Activated naive CD4-positive, alpha-beta T cell treated with anti-CD3 and anti-CD28 coated beads, Interleukin-2, amount 50 U/mL, for 72 hours (primary cell): ENCODE measurements around the gene FAM240B. TPM values are rescaled to one million over a fixed set of nuclear protein-coding genes. Genes with fewer than 3 reads are reported as not detected.
A peak's percentile ranks its signal among the peaks of the same experiment; 100 is the strongest.

Experiments used
- ATAC-seq, 2 donors: fragments of 150-1000 bp; cut with Tn5 transposase; 2 replicates each; pipeline ENCODE4 v1.10.0; 2021; ENCODE audit warnings: mild to moderate bottlenecking in 2 of 2, moderate library complexity in 2 of 2
- DNase-seq, 2 donors: peaks; one replicate each; pipeline ENCODE4 v3.0.0; 2021 to 2022; ENCODE audit warnings: low spot score in 2 of 2
- H3K27ac Mint-ChIP-seq, 2 donors: one replicate each; pipeline ENCODE4 v1.8.0; 2022; ENCODE audit warnings: mild to moderate bottlenecking in 2 of 2, mixed read lengths in 2 of 2
- H3K36me3 Mint-ChIP-seq, 2 donors: one replicate each; pipeline ENCODE4 v1.8.0; 2022; ENCODE audit warnings: mixed read lengths in 2 of 2
- H3K9me3 Mint-ChIP-seq, 2 donors: one replicate each; pipeline ENCODE4 v1.8.0; 2022; ENCODE audit warnings: mixed read lengths in 2 of 2
- total RNA-seq, 2 donors: library from RNA; stranded (reverse); gene quantifications; one replicate each; pipeline ENCODE4 v1.2.3, GENCODE V29; 2022

The FAM240B gene
- total RNA-seq, 2 donors from 2014 or later = not detected

DNA sequence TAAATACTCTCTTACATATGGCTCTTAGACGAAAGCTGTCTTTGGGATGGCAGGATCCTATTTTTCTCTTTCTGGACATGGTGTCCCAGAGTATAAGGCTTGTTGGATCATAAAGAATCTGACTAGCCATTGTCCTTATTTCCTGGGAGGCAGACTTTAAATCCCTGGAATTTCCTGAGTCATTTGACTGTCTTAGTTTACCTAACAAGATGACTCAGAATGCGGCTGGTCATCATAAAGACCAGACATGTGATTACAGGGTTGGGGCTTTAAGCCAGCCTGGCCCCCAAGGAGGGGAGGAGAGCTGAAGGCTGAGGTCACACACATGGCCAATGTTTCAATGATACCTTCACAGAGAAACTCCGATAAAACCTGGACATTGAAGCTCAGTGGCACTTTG, 37.2 kb downstream of the FAM240B start:
- no peaks in the 10 kb centered on the region for H3K36me3 Mint-ChIP-seq
- DNase-seq = no peak
- no peak for ATAC-seq
- H3K9me3 Mint-ChIP-seq = no peaks in the 10 kb centered on the region
- H3K27ac Mint-ChIP-seq = no peak overlapping the region

DNA sequence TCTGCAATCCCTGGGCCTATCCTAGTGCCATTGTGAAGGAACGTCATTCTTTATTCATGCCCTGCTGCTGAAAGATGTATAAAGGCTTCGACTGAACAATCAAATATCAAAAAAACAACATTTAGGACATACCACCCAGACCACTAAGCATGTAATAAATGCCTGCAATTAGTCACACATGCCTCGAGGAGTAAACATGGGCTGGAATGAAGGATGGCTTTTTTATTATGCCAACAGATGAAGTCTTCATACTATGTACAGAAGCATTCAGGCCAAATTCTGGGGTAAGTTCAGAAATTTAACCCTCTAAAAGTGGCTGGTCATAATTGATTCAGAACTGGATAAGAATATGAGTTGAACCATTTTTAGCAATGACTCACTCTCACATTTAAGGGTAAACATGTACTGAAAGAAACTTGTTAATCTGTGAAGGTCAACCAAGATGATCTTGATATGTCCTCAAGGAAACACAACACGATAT, 38.1 kb downstream of the FAM240B start:
- DNase-seq = no peak
- Mint-ChIP-seq H3K36me3 (no peaks in the 10 kb centered on the region), H3K9me3 (no peaks in the 10 kb centered on the region), H3K27ac (no peak overlapping the region)
- ATAC-seq = peak in 1 of 2 donors; percentile 68

DNA sequence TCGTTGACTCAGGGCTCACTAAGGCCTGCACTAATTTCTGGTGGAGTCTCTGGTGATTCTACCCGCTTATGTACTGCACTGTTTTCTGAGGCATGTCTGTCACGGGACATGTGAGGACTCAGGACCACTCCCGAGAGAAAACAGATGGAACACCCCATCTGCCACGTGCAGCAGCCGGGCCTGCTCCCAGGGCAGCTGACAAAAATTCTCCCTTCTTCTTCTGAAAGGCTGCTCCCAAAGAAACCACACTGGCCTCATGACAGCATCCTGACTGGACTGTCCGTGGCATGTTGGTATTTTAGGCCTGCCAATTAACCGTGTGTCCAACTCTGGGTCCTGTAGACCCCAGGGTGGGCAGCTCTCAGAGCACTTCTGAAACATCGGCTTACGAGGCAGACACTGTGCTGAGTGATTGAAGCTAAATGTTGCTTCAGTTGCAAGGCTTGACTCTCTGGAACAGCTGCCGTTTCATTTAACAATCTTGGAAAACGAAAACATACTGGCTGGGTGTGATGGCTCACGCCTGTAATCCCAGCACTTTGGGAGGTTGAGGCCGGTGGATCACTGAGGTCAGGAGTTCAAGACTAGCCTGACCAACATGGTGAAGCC, 39.0 kb downstream of the FAM240B start:
- ATAC-seq (no peak), DNase-seq (no peak)
- Mint-ChIP-seq H3K9me3 (no peaks in the 10 kb centered on the region), H3K36me3 (no peaks in the 10 kb centered on the region), H3K27ac (no peak overlapping the region)

DNA sequence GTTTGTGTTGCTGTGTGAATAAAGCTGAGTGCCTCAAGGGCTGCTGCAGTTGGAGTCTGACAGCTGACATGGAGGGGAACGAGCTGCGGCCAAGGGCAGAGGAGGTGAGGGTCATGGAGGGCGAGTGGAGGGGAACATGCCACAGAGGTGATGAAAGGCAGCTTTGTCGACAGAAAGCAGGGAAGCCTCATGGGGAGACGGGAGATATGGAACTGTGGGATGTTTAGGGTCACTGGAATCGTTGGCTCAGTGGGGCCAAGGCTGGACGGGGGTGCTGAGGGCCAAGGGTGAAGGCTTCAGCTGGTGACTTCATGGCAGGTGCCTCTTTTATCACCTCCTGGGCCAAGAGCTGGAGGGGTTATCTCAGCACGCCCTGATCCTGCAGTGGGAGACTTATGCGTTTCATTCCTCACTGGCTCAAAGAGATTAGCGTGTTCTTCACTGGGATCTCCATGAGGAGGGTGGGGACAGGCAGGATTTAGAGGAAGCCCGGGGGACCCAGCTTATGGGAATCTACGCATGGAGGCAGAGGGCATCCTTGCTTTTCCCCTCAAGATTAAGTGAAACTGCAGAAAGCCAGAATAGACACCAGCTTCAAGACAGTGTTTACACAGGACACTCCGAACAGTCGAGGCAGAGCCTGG, 42.2 kb downstream of the FAM240B start:
- ATAC-seq (no peak), DNase-seq (no peak)
- H3K27ac Mint-ChIP-seq = no peak overlapping the region
- no peaks in the 10 kb centered on the region for H3K36me3 Mint-ChIP-seq
- H3K9me3 Mint-ChIP-seq = no peaks in the 10 kb centered on the region

DNA sequence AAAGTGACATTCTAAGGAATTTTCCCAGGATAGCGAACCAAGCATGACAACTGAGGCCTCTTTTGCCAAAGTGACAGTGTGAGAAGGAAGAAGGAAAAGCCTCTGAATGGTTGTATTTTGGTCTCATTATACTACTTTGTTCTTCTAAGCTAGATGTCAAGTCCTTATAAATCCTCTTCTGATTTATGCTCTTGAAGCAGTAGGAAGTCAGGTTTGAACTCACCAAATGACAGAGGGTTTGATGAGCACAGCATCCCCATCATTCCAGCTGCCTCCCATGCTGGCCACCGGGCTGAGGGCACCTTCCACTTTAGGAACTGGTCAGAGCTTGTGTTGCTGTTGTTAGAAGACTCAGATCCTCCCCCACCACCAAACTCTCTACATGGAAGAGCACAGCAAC, 44.1 kb downstream of the FAM240B start:
- DNase-seq = no peak
- H3K9me3 Mint-ChIP-seq = no peaks in the 10 kb centered on the region
- ATAC-seq = no peak
- no peak overlapping the region for H3K27ac Mint-ChIP-seq
- no peaks in the 10 kb centered on the region for H3K36me3 Mint-ChIP-seq

DNA sequence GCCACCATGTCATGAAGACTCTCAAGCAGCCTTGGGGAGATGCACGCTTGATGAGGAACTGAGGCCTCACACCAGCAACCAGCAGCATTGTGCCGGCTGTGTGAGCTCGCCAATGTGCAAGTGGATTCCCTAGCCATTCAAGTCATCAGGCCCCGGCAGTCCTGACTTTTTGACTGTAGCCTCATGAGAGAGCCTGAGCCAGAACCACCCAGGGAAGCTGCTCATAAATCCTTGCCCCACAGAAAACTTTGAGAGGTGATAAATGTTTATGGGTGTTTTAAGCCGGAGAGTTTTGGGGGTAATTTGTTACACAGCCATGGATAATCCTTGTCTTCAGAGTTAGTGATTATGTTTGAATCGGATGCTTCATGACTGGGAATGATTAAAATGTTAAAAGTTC, 44.7 kb downstream of the FAM240B start:
- Mint-ChIP-seq H3K27ac (no peak overlapping the region), H3K9me3 (no peaks in the 10 kb centered on the region), H3K36me3 (no peaks in the 10 kb centered on the region)
- no peak for DNase-seq
- no peak for ATAC-seq

DNA sequence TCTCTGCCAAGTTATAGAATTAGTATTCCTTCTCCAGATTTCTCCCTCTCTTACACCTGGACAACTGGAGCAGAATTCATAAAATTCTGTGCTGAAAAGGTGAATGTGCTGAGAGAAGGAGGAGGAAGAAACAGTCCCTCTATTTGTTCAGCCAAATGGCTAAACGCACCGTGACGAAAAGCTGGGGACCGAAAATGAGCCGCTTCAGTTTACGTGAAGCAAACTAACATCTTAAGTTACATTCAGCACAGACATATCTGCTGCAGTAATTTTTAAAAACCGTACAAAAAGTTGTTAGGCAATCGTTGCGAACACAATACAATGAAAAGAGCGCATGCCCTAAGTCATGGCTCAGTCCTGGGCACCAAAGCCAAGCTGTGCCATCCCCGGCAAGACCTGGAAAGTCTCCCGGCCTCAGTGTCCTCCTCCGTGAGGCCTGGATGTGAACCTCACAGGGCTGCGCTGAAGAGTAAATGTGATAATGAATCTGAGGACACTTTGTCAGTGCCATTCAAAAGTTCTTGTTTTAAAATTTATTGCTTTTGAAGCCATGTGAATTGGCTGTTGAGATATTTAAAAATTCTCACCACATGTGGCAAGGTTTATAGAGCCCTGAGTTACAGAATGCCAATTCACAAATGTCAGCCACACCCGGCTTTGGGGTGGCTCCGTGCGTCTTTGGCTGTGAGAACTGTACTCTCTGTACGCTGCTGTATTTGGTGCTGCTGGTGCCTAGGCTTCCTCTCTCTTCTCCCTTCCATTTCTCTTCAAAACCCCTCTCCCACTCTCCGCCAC, 46.3 kb downstream of the FAM240B start:
- H3K9me3 Mint-ChIP-seq = no peaks in the 10 kb centered on the region
- ATAC-seq (no peak), DNase-seq (no peak)
- no peaks in the 10 kb centered on the region for H3K36me3 Mint-ChIP-seq
- no peak overlapping the region for H3K27ac Mint-ChIP-seq

DNA sequence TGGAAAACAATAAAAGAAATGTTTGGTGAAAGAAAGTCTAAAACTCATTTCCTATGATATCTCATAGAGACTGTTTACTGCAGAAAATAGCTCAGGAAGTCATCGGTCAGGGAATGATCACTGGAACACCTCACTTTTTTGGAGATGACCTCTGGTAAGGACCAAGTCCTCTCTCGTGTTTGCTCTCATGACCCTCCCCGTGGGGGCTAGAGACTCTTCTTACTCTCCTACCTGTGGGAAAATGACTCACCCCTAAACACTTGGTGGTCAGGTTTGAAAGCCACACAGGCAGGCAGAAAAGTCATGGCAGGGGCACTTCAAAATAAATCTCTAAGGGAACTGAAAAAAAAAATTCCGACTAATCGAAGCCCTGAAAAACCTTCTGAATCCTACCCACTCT, 48.2 kb downstream of the FAM240B start:
- Mint-ChIP-seq H3K36me3 (no peaks in the 10 kb centered on the region), H3K27ac (no peak overlapping the region), H3K9me3 (no peaks in the 10 kb centered on the region)
- no peak for DNase-seq
- no peak for ATAC-seq

DNA sequence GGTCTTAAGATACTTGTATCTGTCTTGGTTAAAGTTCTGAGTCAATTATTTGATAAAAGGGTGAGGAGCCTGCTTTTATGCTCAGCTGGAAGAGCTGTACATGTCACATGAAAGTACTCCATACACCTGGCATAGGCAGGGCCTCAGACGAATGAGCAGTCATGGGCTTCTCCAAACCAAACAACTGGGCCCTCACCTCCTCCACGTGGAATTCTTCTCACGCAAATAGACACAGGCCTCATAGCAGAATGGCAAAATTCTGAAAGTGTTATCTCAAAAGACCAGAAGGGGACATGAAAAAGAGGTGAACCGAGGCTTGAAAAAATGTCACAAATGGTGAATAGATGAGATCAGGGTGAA, 48.6 kb downstream of the FAM240B start:
- DNase-seq (no peak), ATAC-seq (no peak)
- Mint-ChIP-seq H3K36me3 (no peaks in the 10 kb centered on the region), H3K27ac (no peak overlapping the region), H3K9me3 (no peaks in the 10 kb centered on the region)

DNA sequence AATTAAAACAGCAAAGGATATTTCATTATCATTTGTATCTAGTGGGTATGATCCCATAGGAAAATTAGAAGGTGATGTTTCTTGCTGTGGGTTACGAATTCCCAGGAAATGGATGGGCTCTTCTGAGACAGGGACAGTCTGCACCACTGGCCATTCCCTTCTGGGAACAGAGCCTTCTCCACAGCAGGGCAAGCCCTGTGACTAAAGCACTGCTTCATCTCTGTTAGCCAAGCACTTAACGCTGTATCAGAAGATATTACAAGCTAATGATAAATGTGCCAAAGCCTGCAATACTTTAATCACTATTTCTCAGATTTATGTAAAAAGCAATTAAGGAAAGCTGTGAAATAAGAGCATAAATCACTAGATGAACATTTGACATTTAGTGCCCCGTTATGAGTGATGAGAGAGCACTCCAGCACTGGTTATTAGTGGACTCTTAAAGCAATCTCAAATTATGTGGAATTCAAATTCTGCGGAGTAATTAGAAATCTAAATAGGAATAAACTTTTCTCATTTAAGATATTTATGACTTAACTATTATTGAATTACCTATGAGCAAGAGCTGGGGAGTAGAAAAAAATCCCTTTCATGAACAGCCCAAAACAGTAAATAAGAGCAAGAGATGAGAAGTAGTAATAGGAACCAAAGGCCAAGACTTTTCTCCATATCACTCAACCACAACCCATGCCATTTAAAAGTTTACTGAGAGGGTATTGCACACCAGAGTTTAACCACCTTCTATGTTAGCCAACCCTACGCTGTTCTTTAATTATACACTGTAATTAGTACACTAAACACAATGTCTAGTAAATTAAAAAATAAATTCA, 49.2 kb downstream of the FAM240B start:
- DNase-seq = no peak
- Mint-ChIP-seq H3K9me3 (no peaks in the 10 kb centered on the region), H3K27ac (peak overlapping the region in 1 of 2 donors; percentile 36), H3K36me3 (no peaks in the 10 kb centered on the region)
- no peak for ATAC-seq

DNA sequence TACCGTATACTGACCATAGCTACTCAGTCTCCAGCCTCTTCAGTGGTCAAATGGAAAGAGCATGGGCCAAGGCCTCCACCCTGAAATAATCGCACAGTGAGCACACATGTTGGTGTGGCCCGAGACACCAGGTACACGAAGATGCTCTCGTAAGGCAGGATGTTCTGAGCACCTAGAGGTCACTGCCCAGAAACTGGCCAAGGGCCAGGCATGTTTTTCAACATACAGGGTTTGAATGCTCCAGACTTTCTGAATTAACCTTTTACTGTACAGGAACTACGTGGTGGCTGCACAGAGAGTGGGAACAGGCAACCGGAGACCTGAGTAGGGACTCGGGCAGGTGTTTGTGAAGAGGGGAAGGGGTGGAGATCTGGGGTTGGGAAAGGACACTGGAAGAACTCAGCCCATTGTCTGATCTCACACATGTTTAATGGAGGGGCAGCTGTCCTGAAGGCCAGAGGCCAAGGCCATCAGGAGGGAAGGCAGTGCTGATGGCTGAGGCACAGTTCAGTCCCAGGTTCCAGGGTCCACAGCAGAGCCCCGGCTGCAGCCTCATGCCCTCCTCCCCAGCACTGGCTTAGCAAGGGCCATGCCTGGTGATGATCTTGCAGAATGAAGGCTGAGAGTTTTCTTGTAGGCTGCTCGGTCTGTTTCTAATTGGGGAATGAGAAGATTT, 51.0 kb downstream of the FAM240B start:
- no peak overlapping the region for H3K27ac Mint-ChIP-seq
- ATAC-seq (no peak), DNase-seq (no peak)
- H3K36me3 Mint-ChIP-seq = no peaks in the 10 kb centered on the region
- H3K9me3 Mint-ChIP-seq = no peaks in the 10 kb centered on the region

DNA sequence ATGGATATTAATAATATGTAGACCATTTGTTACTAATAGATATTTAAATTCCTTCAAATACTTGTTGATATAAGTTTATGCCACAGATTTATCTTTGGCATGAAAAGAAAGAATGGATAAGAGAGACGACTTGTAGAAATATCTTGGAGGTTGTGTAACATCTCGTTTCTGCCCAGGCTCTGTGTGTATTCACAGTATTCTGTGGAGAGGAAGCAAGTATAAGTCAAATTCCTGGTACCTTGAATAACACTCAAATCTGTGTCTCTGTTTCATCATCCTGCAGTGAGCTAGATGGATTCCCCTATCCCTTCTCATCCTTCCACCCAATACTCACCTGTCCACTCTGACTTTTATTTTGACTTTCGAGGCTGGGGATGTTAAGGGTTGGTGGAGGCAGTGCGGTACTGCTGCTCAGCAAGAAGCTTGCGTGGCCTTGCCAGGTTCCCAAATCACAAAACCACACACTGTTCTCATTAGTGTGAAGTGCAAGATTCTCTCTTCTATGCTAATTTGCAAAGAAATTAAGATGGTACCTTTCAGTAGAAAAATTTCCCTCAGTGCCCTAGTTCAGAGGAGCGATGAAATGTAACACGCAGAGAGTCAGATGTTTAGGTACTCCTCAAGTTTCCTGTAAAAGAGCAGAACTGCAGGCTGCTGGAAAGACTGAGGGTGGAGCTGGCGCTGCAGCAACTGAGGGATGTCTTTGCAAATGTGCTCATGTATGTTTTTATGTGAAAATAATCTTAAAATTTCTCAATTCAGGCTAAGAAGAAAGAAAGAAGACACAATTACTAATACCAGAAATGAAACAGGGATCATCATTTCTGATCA, 57.0 kb downstream of the FAM240B start:
- Mint-ChIP-seq H3K27ac (no peak overlapping the region), H3K36me3 (no peaks in the 10 kb centered on the region), H3K9me3 (no peaks in the 10 kb centered on the region)
- ATAC-seq = no peak
- DNase-seq = no peak

DNA sequence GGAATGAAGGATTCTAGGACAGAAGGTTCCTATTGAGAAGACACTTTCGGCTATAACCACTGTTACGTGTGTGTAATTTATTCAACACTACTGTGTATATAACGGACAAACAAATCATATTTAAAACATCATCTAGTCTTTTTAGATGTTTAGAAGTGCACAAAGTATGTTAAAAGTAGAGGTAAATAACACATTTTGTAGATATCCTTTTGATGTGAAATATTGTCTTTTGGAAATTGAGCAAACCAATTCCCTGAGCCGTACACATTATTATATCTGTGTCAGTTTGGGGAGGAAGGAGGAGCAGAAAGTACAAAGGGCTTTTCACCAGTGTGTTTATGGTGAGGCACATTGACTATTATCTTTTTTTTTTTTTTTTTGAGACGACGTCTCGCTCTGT, 60.4 kb downstream of the FAM240B start:
- Mint-ChIP-seq H3K36me3 (no peaks in the 10 kb centered on the region), H3K27ac (no peak overlapping the region), H3K9me3 (no peaks in the 10 kb centered on the region)
- no peak for ATAC-seq
- no peak for DNase-seq

DNA sequence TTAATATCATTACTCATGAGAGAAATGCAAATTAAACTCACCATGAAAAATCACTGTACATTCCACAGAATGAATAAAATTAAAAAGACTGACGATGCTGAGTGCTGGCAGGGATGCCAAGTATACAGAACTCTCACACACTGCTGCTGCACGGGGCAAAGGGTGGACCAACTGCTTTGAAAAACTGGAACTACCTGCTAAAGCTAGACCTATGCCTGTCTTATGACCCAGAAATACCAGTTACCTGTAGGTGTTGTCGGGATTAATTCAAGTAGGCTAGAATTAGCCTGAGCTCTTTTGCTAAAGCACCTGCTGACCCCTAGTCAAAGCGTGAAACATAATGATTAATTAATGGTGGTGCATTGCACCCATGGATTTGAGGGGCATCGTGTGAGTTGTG, 63.0 kb downstream of the FAM240B start:
- Mint-ChIP-seq H3K27ac (no peak overlapping the region), H3K9me3 (no peaks in the 10 kb centered on the region), H3K36me3 (no peaks in the 10 kb centered on the region)
- DNase-seq = no peak
- ATAC-seq = no peak

DNA sequence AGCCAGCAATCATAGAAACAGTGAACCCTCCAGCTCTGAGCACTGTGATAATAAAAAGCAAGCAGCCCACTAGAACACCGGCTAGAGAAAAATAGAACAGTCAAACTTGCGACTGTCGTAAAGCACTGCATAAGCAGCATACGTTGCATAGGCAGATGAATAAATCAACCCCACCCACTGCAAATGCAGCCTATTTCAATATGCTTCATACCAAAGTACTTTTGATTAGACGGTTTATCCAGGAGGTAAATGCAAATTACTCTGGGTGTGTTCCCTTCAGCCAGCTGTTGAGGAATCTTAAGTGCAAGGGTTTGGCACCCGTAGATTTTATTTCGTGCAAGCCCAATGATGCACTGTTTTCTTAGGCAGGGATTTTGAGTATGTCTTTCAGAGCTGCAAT, 67.4 kb downstream of the FAM240B start:
- no peak overlapping the region for H3K27ac Mint-ChIP-seq

DNA sequence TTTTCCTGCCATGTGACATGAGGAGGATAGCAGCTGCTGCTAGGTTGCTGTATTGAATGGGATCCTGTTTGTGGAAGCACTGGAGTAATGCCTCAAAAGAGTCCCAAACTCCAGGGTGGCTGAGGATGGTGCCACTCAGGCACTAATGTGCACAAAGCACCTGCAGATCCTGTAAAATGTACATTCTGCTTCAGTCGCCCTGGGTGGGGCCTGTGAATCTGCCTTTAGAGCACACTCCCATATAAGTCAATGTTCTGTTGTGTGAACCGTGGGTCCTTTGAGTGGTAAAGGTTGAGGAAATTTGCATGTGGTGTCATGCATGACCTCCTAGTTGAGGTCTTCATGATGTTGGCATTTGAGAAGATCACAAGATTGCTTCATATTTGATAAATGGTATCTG, 67.9 kb downstream of the FAM240B start:
- Mint-ChIP-seq H3K27ac (no peak overlapping the region), H3K9me3 (no peaks in the 10 kb centered on the region), H3K36me3 (no peaks in the 10 kb centered on the region)
- ATAC-seq (no peak), DNase-seq (no peak)

More for the DNA sequence above, 67.4 kb downstream of the FAM240B start:
- H3K9me3 Mint-ChIP-seq = no peaks in the 10 kb centered on the region
- DNase-seq (no peak), ATAC-seq (no peak)
- no peaks in the 10 kb centered on the region for H3K36me3 Mint-ChIP-seq
